Cerebellar nuclear complex (tissue), 1 donor: ENCODE results near the gene HHAT.

Experiments
- DNase-seq, 2 experiments: peaks; one replicate each; lab custom pipeline; 2025; lab: John Stamatoyannopoulos, UW

HHAT gene

DNA sequence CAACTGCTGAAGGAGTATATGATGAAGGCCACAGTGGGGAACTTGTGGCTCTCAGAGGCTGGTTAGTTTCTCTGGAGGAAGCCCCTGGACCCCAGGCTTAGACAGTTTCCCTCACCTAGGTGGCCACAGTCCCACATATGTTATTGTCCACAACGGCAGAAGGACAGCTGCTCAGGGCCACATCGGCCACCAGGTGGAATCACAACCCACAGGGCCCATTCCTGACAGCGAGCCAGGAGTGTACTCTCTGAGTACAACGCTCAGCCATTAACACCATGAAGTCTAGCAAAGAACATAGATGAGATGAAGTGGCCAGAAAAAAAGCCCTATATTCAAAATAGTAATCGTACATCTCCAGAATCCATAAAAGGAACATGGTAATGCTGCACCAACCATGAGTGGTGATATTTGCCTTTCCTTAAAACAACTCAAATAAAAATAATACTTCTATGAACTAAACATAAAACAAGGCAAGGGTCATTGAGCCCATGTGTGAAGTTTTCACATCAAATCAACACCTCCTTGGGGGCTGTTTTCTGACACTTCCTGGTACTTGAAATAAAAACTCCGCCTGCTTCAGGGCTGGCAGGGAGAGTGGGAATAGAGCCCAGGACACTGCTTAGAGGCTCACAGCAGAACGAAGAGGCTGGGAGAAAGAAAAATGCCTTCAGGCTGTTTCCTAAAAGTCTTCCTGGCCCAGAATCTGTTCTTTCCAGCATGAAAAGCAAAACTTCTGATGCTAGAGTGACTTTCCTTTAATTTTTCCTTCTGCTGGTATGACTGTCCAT, 383.3 kb downstream of the HHAT start:
- DNase-seq, result no peak

DNA sequence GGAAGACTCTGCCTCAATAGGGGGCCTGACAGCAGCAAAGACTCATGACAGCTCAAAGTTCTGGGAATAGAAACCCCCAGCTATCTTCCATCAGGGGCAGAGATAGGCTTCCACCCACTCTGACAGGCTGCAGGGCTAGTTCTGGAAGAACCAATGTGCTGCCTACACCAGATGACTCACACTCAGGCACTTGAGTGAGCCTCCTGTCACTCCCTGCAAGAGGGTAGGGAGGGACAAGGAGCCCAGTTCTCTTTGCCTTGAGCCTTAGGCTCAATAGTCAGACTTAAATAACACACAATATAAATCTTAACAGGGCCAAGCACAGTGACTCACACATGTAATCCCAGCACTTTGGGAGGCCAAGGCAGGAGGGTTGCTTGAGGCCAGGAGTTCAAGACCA, 386.4 kb downstream of the HHAT start:
- DNase-seq, result no peak

DNA sequence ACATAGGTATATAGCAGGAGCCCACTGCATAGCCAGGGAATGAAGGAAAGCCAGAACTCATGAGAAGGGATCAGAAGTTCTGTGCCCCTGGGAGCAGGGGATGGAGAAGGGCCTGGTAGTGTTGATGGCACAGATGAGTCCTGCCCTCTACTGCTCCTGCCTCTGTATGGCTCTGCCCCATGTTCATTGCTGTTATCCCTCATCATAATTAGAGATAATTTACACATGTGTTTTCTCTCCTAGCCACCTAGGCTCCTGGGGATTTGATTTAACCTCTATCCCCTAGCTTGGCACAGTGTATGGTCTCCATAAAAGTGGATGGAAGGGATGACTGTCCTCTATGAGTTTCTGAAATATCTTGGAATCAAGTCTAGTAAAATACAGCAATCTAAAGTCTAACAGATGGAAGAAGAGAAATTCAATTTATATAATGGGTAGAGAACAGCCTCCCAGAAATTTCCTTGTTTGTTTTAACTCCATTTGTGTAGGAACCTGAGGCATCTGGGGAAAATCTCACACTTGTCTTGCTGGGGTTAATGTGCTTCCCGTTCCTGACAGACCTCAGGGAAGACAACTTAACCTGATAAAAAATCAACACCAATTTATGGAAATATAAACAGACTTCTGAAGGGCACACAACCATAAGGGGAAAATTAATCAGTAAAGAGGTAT, 393.8 kb downstream of the HHAT start:
- DNase-seq, result no peak

DNA sequence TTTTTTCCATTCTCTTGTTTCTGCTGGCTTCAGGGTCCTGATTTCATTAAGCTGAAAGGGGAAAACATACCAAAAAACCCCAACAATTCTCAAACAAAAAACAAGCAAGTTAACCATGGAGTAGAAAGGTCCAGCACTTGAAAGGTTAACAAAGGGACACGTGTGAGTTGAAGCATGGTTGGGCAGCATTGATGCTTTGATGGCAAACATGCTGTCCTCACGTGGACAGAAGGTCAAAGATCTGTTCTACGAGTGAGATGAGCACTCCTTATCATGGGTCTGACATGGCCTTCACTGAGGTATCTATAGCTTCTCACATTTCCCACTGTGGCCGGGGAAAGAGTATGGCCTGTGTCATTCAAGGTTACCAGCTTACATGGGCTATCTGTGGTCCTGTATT, 394.9 kb downstream of the HHAT start:
- no peak for DNase-seq

DNA sequence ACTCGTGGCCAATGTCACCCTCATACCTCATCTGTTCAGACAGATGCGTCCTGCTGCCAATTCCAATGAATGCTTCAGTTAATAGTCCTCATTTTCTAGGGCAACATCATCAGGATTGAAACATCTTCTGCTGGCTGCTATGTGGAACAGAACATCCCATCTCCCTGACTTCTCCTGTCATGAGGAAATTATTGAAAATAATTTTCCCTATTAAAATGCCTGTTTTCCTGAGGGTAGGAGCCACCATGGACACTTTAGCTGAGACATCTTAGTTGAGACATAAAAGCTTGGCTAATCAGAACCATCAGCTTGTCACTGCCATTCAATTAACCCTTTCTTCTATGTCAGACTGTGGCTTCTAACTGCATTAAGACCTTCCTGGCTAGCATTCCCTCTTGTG, 396.1 kb downstream of the HHAT start:
- DNase-seq, result no peak
